Measurements from ENCODE around the gene TMUB1.

- TF ChIP-seq, protein P1, sequence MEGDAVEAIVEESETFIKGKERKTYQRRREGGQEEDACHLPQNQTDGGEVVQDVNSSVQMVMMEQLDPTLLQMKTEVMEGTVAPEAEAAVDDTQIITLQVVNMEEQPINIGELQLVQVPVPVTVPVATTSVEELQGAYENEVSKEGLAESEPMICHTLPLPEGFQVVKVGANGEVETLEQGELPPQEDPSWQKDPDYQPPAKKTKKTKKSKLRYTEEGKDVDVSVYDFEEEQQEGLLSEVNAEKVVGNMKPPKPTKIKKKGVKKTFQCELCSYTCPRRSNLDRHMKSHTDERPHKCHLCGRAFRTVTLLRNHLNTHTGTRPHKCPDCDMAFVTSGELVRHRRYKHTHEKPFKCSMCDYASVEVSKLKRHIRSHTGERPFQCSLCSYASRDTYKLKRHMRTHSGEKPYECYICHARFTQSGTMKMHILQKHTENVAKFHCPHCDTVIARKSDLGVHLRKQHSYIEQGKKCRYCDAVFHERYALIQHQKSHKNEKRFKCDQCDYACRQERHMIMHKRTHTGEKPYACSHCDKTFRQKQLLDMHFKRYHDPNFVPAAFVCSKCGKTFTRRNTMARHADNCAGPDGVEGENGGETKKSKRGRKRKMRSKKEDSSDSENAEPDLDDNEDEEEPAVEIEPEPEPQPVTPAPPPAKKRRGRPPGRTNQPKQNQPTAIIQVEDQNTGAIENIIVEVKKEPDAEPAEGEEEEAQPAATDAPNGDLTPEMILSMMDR (IDR thresholded peaks at IDR 0.05), result no peak
- TF ChIP-seq POLR2A (IDR thresholded peaks at IDR 0.05) (no peak), EP300 (IDR thresholded peaks at IDR 0.05) (no peak)
Observed at GRCh38 chr7:151114151-151115090, 31.1 kb upstream of the TMUB1 start.

All from gastroesophageal sphincter (tissue), 3 donors.